ENCODE data around the gene PXMP2. TPM values are rescaled to one million over a fixed set of nuclear protein-coding genes. Genes with fewer than 3 reads are reported as not detected.
"Not testable (repeated sequence)": the region's sequence is repeated elsewhere in the genome, so short reads cannot be mapped to it uniquely, and the experiment has no call there.

The PXMP2 gene
- polyA plus RNA-seq, 3 donors = 30.8 to 76.3 (median 39.6) TPM

GRCh38 chr12:132677492-132677891 lies 9.9 kb upstream of the PXMP2 start:
- whole genome bisulfite sequencing, 3 donors = 89 to 97% (median 94%) methylated on average over 9 of the region's 9 CpGs
- no peak overlapping the region for H3K27ac ChIP-seq (ENCODE audit: low read depth, low read length)

GRCh38 chr12:132685400-132685799 lies 2.0 kb upstream of the PXMP2 start:
- WGBS, 3 donors = 72 to 77% (median 73%) methylated on average over 5 of the region's 5 CpGs
- H3K27ac ChIP-seq (ENCODE audit: low read depth, low read length) = no peak overlapping the region

- H3K27ac ChIP-seq (ENCODE audit: low read depth, low read length) = no peak overlapping the region
- WGBS, 3 donors = 0 to 1% (median 0%) methylated on average over 30 to 55 of the region's 55 CpGs
Observed at GRCh38 chr12:132686825-132687210, 569 bp upstream of the PXMP2 start.

DNA sequence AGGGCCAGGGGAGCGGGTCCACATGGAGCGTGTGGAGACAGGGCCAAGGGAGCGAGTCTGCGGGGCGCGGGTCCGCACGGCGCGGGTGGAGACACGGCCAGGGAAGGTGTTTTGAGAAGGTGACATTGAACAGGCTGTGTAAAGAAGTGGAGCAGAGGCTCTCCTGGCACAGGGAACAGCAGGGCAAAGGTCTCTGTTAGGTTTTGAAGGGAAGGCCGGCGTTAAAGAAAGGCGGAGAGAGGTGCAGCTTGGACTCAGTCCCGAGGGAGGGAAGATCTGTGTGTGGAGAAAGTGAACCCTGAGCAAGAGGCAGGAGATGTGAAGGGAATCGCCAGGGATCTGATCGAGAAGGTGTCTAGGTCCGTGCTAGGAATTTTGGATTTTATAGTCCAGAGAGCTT lies 1.8 kb downstream of the PXMP2 start:
- H3K27ac ChIP-seq (ENCODE audit: low read depth, low read length) = no peak overlapping the region
- 42 to 79% (median 72%) methylated on average over 18 of the region's 18 CpGs for WGBS, 3 donors

- no peak overlapping the region for H3K27ac ChIP-seq (ENCODE audit: low read depth, low read length)
- WGBS, 3 donors = 93 to 97% (median 95%) methylated on average over 9 of the region's 9 CpGs
Observed at GRCh38 chr12:132690112-132690511, 2.7 kb downstream of the PXMP2 start.

GRCh38 chr12:132692030-132692429 lies 4.6 kb downstream of the PXMP2 start:
- H3K27ac ChIP-seq (ENCODE audit: low read depth, low read length) = not testable (repeated sequence)
- 95 to 99% (median 95%) methylated on average over 3 of the region's 3 CpGs for WGBS, 3 donors

DNA sequence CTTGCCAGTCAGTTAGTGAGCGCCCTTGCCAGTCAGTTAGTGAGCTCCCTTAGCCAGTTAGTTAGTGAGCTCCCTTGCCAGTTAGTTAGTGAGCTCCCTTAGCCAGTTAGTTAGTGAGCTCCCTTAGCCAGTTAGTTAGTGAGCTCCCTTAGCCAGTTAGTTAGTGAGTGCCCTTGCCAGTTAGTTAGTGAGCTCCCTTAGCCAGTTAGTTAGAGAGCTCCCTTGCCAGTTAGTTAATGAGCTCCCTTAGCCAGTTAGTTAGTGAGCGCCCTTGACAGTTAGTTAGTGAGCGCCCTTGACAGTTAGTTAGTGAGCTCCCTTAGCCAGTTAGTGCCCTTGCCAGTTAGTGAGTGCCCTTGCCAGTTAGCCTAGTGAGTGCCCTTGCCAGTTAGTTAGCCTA lies 7.5 kb downstream of the PXMP2 start:
- WGBS, 3 donors = 96 to 97% (median 97%) methylated on average over 3 of the region's 3 CpGs
- H3K27ac ChIP-seq (ENCODE audit: low read depth, low read length) = not testable (repeated sequence)

DNA sequence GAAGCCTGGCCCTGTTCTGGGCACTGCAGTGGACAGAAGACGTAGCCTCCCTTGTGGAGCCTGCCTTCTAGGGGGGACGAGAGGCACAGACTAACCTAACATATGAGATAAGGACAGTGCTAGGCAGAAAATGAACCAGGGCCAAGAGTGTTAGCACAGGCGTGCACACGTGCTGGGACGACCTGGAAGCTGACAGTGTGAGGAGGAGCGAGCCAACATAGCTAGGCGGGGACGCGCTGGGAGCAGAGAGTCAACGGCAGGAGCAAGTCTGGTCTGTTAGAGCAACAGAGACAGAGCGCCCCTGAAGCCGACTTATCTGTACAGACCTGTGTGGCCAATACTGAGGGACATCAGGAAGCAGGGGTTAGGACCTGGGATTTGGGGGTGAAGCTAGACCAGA lies 8.0 kb downstream of the PXMP2 start:
- no peak overlapping the region for H3K27ac ChIP-seq (ENCODE audit: low read depth, low read length)
- WGBS, 3 donors = 88 to 94% (median 90%) methylated on average over 12 of the region's 12 CpGs

GRCh38 chr12:132698341-132698740 lies 11.0 kb downstream of the PXMP2 start:
- no peak overlapping the region for H3K27ac ChIP-seq (ENCODE audit: low read depth, low read length)
- WGBS, 3 donors = 70 to 82% (median 82%) methylated on average over 5 of the region's 5 CpGs

DNA sequence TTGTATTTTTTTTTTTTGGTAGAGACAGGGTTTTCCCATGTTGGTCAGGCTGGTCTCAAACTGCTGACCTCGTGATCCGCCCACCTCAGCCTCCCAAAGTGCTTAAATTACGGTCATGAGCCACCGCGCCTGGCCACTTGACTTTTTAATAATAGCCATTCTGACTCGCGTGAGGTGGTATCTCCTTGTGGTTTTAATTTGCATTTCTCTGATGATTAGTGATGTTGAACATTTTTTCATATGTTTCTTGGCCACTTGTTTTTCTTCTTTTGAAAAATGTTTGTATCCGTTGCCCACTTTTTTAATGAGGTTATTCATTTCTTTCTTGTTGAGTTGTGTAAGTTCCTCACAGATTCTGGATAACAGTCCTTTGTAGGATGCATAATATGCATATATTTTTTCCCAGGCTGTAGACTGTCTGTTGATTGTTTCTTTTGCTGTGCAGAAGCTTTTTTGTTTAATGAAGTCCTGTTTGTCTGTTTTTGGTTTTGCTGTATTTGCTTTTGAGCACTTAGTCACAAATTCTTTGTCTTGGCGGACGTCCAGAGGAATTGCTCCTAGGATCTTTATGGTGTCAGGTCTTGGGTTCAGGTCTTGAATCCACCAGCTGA lies 12.9 kb downstream of the PXMP2 start:
- H3K27ac ChIP-seq (ENCODE audit: low read depth, low read length) = no peak overlapping the region
- WGBS, 3 donors = 91 to 95% (median 93%) methylated on average over 10 of the region's 10 CpGs

DNA sequence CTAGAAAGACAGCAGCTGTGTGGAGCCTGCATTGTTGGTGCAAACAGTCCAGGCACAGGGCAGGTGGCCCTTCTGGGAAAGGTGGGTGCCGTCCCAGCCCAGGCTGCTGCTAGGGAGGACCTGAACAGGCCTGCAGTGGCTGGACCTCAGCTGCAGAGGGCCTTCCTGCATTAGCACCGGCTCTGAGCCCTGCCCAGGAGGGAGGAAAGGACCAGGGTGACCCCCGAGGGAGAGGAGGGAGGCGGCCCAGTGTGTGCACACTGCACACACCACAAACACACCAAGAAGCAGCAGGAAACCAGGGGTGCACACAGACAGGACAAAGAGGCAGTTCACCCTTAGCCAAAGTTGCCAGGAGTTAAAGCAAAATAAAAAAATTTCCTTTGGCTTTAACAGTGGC lies 15.3 kb downstream of the PXMP2 start:
- 62 to 77% (median 73%) methylated on average over 4 of the region's 4 CpGs for WGBS, 3 donors
- H3K27ac ChIP-seq (ENCODE audit: low read depth, low read length) = no peak overlapping the region

- H3K27ac ChIP-seq (ENCODE audit: low read depth, low read length) = no peak overlapping the region
- WGBS, 3 donors = 89 to 94% (median 92%) methylated on average over 9 of the region's 9 CpGs
Observed at GRCh38 chr12:132703641-132704040, 16.3 kb downstream of the PXMP2 start.

- WGBS, 3 donors = 95 to 96% (median 96%) methylated on average over 6 of the region's 6 CpGs
- H3K27ac ChIP-seq (ENCODE audit: low read depth, low read length) = no peak overlapping the region
Observed at GRCh38 chr12:132707241-132707640, 19.9 kb downstream of the PXMP2 start.

GRCh38 chr12:132708150-132708549 lies 20.8 kb downstream of the PXMP2 start:
- no peak overlapping the region for H3K27ac ChIP-seq (ENCODE audit: low read depth, low read length)
- 72 to 90% (median 85%) methylated on average over 2 of the region's 2 CpGs for WGBS, 3 donors

DNA sequence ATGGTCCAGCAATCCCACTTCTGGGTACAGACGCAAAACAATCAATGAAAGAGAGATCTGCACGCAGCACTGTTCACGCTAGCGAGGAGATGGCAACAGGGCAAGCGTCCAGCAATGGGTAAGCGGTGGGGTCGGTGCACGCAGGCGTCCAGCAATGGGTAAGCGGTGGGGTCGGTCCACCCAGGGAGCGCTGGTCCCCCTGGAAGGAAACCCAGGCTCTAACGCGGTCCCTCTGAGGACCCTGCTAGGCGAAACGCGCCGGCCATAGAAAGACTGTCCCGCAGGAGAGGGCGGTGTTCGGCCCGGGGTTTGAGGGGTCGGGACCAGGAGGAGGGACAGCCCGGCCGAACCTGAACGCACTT lies 22.6 kb downstream of the PXMP2 start:
- H3K27ac ChIP-seq (ENCODE audit: low read depth, low read length) = no peak overlapping the region
- 0 to 4% (median 2%) methylated on average over 26 of the region's 26 CpGs for WGBS, 3 donors

DNA sequence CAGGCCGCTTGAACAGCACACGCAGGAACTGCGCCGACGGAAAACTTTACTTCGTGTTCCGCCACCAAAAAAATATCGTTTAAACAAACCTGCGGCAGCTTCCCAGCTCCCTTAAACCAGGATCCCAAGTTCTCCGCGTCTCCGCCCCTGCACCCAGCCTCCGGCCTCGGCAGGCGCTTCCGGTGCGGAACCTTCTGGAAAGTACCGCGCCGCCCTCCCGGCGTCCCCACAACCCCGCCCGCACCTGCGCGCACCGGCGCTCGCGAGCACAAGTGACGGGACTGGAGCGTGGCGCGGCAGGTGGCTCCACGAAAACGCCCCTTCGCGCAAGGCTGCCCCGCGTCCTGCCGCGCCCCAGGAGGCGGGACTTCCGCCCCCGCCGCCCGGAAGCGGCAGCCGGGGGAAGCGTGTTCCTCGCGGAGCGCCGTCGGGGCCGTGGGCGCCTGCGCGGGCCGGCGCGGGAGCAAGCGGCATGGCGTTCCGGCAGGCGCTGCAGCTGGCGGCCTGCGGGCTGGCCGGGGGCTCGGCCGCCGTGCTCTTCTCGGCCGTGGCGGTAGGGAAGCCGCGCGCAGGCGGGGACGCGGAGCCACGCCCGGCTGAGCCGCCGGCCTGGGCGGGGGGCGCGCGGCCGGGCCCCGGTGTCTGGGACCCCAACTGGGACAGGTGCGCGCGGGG lies 23.2 kb downstream of the PXMP2 start, which contains the start of gene PGAM5:
Gene PGAM5, plus strand, starts transcription at position 438 of the 675 bp plus-strand sequence. Its CDS starts 35 bp downstream, at position 473.
- 0 to 1% (median 0%) methylated on average over 85 to 94 of the region's 94 CpGs for WGBS, 3 donors

GRCh38 chr12:132711080-132711843 lies 23.9 kb downstream of the PXMP2 start:
- WGBS, 3 donors = 5 to 9% (median 7%) methylated on average over 59 of the region's 59 CpGs
- H3K27ac ChIP-seq (ENCODE audit: low read depth, low read length) = no peak overlapping the region

More for the DNA sequence above, 23.2 kb downstream of the PXMP2 start, which contains the start of gene PGAM5:
- no peak within 1 kb of the TSS for H3K27ac ChIP-seq (ENCODE audit: low read depth, low read length)

- H3K27ac ChIP-seq (ENCODE audit: low read depth, low read length) = no peak overlapping the region
- 73 to 78% (median 77%) methylated on average over 2 of the region's 2 CpGs for WGBS, 3 donors
Observed at GRCh38 chr12:132713123-132713522, 25.7 kb downstream of the PXMP2 start.

DNA sequence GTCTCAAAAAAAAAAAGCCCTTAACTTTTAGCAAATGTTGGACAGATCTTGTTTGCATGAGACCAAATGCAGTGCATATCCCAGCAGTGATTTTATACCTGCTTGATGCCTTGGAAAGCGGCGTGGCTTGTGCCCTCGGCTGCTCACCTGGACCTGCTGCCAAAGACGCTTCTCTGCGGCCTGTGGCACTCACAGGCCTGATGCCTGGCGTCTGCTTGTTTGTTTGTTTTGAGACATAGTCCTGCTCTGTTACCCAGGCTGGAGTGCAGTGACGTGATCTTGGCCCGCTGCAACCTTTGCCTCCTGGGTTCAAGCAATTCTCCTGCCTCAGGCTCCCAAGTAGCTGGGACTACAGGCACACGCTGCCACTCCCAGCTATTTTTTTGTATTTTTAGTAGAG lies 28.5 kb downstream of the PXMP2 start:
- H3K27ac ChIP-seq (ENCODE audit: low read depth, low read length) = no peak overlapping the region
- WGBS, 3 donors = 85 to 89% (median 89%) methylated on average over 9 of the region's 9 CpGs

All from adipose tissue (tissue), 3 donors.